Hematopoietic multipotent progenitor cell treated with erythropoietin and hydrocortisone succinate and interleukin-3 and kit ligand, for 6 days (in vitro differentiated cells): Measurements from ENCODE around the gene NPAS3.

Experiments used
- DNase-seq: peaks from one replicate; pipeline ENCODE4 v3.0.0-alpha.2; 2015

NPAS3 gene

GRCh38 chr14:33347796-33348195 lies 409.1 kb downstream of the NPAS3 start:
- no peak for DNase-seq

GRCh38 chr14:33348510-33348909 lies 409.8 kb downstream of the NPAS3 start:
- no peak for DNase-seq

- no peak for DNase-seq
Observed at GRCh38 chr14:33349871-33350270, 411.2 kb downstream of the NPAS3 start.

- DNase-seq = no peak
Observed at GRCh38 chr14:33350366-33350990, 411.8 kb downstream of the NPAS3 start.

GRCh38 chr14:33352821-33353220 lies 414.1 kb downstream of the NPAS3 start:
- DNase-seq = no peak

- DNase-seq = no peak
Observed at GRCh38 chr14:33356181-33356580, 417.5 kb downstream of the NPAS3 start.

GRCh38 chr14:33357225-33358010 lies 418.7 kb downstream of the NPAS3 start:
- peak; percentile 58 for DNase-seq

GRCh38 chr14:33359288-33359881 lies 420.7 kb downstream of the NPAS3 start:
- DNase-seq = peak; percentile 63

- no peak for DNase-seq
Observed at GRCh38 chr14:33362934-33363333, 424.3 kb downstream of the NPAS3 start.

- no peak for DNase-seq
Observed at GRCh38 chr14:33363682-33364081, 425.0 kb downstream of the NPAS3 start.

- DNase-seq = no peak
Observed at GRCh38 chr14:33364466-33364865, 425.8 kb downstream of the NPAS3 start.

- DNase-seq = no peak
Observed at GRCh38 chr14:33369041-33369440, 430.4 kb downstream of the NPAS3 start.

GRCh38 chr14:33369972-33370371 lies 431.3 kb downstream of the NPAS3 start:
- peak; percentile 51 for DNase-seq

GRCh38 chr14:33370426-33370825 lies 431.7 kb downstream of the NPAS3 start:
- peak; percentile 23 for DNase-seq

- no peak for DNase-seq
Observed at GRCh38 chr14:33375196-33375595, 436.5 kb downstream of the NPAS3 start.

- no peak for DNase-seq
Observed at GRCh38 chr14:33375786-33376185, 437.1 kb downstream of the NPAS3 start.

- no peak for DNase-seq
Observed at GRCh38 chr14:33376510-33376909, 437.8 kb downstream of the NPAS3 start.

GRCh38 chr14:33377596-33378390 lies 439.1 kb downstream of the NPAS3 start:
- DNase-seq = no peak

- no peak for DNase-seq
Observed at GRCh38 chr14:33381717-33382116, 443.0 kb downstream of the NPAS3 start.

- DNase-seq = no peak
Observed at GRCh38 chr14:33386140-33386539, 447.5 kb downstream of the NPAS3 start.

GRCh38 chr14:33386781-33387180 lies 448.1 kb downstream of the NPAS3 start:
- DNase-seq = no peak

- DNase-seq = no peak
Observed at GRCh38 chr14:33390335-33390734, 451.7 kb downstream of the NPAS3 start.

GRCh38 chr14:33393231-33393894 lies 454.7 kb downstream of the NPAS3 start:
- no peak for DNase-seq
